GM19372 (cell line): ENCODE measurements around the gene EPDR1.

Experiments
- ATAC-seq: cut with Tn5 transposase; IDR thresholded peaks from one replicate; pipeline ENCODE4 v1.9.1; 2021; ENCODE audit warnings: mild to moderate bottlenecking, low read depth, moderate library complexity; ENCODE audit not compliant: unreplicated experiment

The EPDR1 gene

GRCh38 chr7:37973915-37974314, 53.5 kb downstream of the EPDR1 start:
- no peak for ATAC-seq

- ATAC-seq, result no peak
Measured at GRCh38 chr7:37974711-37975110, 54.3 kb downstream of the EPDR1 start.

GRCh38 chr7:37977243-37977642, 56.8 kb downstream of the EPDR1 start:
- ATAC-seq, result no peak

GRCh38 chr7:37981664-37982063, 61.2 kb downstream of the EPDR1 start:
- ATAC-seq, result no peak

GRCh38 chr7:37982423-37982822, 62.0 kb downstream of the EPDR1 start:
- no peak for ATAC-seq

- no peak for ATAC-seq
Measured at GRCh38 chr7:37984750-37985390, 64.4 kb downstream of the EPDR1 start.

GRCh38 chr7:37986908-37987330, 66.5 kb downstream of the EPDR1 start:
- ATAC-seq, result no peak

GRCh38 chr7:37987732-37988131, 67.3 kb downstream of the EPDR1 start:
- ATAC-seq, result no peak

GRCh38 chr7:37988721-37989650, 68.5 kb downstream of the EPDR1 start:
- ATAC-seq, result no peak

- no peak for ATAC-seq
Measured at GRCh38 chr7:37990337-37990736, 69.9 kb downstream of the EPDR1 start.

GRCh38 chr7:37993060-37993501, 72.6 kb downstream of the EPDR1 start:
- no peak for ATAC-seq

GRCh38 chr7:37999673-38000072, 79.2 kb downstream of the EPDR1 start:
- ATAC-seq, result no peak

- no peak for ATAC-seq
Measured at GRCh38 chr7:38000272-38000671, 79.8 kb downstream of the EPDR1 start.
